SK-N-SH (cell line): ENCODE measurements around the gene SLC22A23. TPM values are rescaled to one million over a fixed set of nuclear protein-coding genes. Genes with fewer than 3 reads are reported as not detected.

Experiments used
- CTCF ChIA-PET: fragments of 300-600, 350-600 bp; formaldehyde crosslinking; extraction: SDS; loops from one replicate; lab custom pipeline; 2021; lab: Yijun Ruan, JAX
- POLR2A ChIA-PET: fragments of 350-600 bp; sonication (Branson Sonifier 250); formaldehyde crosslinking; extraction: SDS; loops from one replicate; lab custom pipeline; 2020; ENCODE audit warnings: antibody characterized with exemption, inconsistent platforms; lab: Yijun Ruan, JAX
- DNase-seq: peaks from one replicate; pipeline ENCODE4 v3.0.0; 2012
- H2AFZ ChIP-seq: fragments of 200-600 bp; sonication (generic); 2 replicates; pipeline ENCODE4 v1.8.1; 2016; ENCODE audit warnings: antibody characterized with exemption, mild to moderate bottlenecking, low read depth
- H3F3A ChIP-seq: fragments of 200-600 bp; sonication (generic); replicated peaks from 2 replicates; pipeline ENCODE3; 2016; ENCODE audit warnings: antibody characterized with exemption, mild to moderate bottlenecking; ENCODE audit not compliant: insufficient read depth
- H3K27ac ChIP-seq, 2 experiments: fragments of 200-500 bp in 1 of 2; fragments of 200-600 bp in 1 of 2; sonication (Bioruptor generic) in 1 of 2; sonication (generic), shearing (Covaris generic) in 1 of 2; 2 replicates each; pipeline versions ENCODE4 v1.5.1 to v1.6.1; 2014 to 2016; ENCODE audit warnings: low read depth in 2 of 2, inconsistent platforms in 1 of 2, low read length in 1 of 2, mild to moderate bottlenecking in 1 of 2, mixed read lengths in 1 of 2
- H3K27me3 ChIP-seq: fragments of 200-600 bp; sonication (generic), shearing (Covaris generic); 2 replicates; pipeline ENCODE4 v1.6.1; 2016; ENCODE audit warnings: mixed run types; ENCODE audit not compliant: insufficient read depth
- H3K36me3 ChIP-seq, 2 experiments: fragments of 200-500 bp in 1 of 2; fragments of 200-600 bp in 1 of 2; sonication (Bioruptor generic) in 1 of 2; sonication (generic) in 1 of 2; replicated peaks in 1 of 2; 2 replicates each; pipeline versions ENCODE3 to v1.5.1; 2014 to 2016; ENCODE audit warnings: low read length in 1 of 2, mild to moderate bottlenecking in 1 of 2; ENCODE audit not compliant: insufficient read depth in 2 of 2, control insufficient read depth in 1 of 2
- H3K4me1 ChIP-seq, 2 experiments: fragments of 200-500 bp in 1 of 2; fragments of 200-600 bp in 1 of 2; sonication (Bioruptor generic) in 1 of 2; sonication (generic), shearing (Covaris generic) in 1 of 2; 2 replicates each; pipeline versions ENCODE4 v1.5.1 to v1.6.1; 2014 to 2016; ENCODE audit warnings: low read depth in 1 of 2, low read length in 1 of 2, mixed run types in 1 of 2; ENCODE audit not compliant: insufficient read depth in 2 of 2, control insufficient read depth in 1 of 2
- H3K4me2 ChIP-seq: fragments of 200-600 bp; sonication (generic), shearing (Covaris generic); 2 replicates; pipeline ENCODE4 v1.6.1; 2017; ENCODE audit warnings: mixed run types
- H3K4me3 ChIP-seq, 2 experiments: fragments of 200-500 bp in 1 of 2; fragments of 200-600 bp in 1 of 2; sonication (Bioruptor generic) in 1 of 2; sonication (generic), shearing (Covaris generic) in 1 of 2; 2 replicates each; pipeline versions ENCODE4 v1.5.1 to v1.8.1; 2014 to 2016; ENCODE audit warnings: low read depth in 2 of 2, inconsistent platforms in 1 of 2, low read length in 1 of 2, mild to moderate bottlenecking in 1 of 2, mixed read lengths in 1 of 2, moderate library complexity in 1 of 2
- H3K79me2 ChIP-seq: fragments of 200-600 bp; sonication (generic); 2 replicates; pipeline ENCODE4 v1.8.1; 2017; ENCODE audit warnings: mild to moderate bottlenecking; ENCODE audit not compliant: insufficient read depth
- H3K9ac ChIP-seq: fragments of 200-600 bp; sonication (generic); 2 replicates; pipeline ENCODE4 v1.6.1; 2017; ENCODE audit warnings: mixed run types
- H3K9me2 ChIP-seq: fragments of 200-600 bp; sonication (generic); 2 replicates; pipeline ENCODE4 v1.6.1; 2017; ENCODE audit warnings: mixed run types
- H3K9me3 ChIP-seq: fragments of 200-600 bp; sonication (generic); 2 replicates; pipeline ENCODE4 v1.6.1; 2017; ENCODE audit warnings: mixed run types, mild to moderate bottlenecking, moderate library complexity
- H4K20me1 ChIP-seq: fragments of 200-600 bp; sonication (generic); 2 replicates; pipeline ENCODE4 v1.6.1; 2017; ENCODE audit warnings: mild to moderate bottlenecking, mixed run types; ENCODE audit not compliant: insufficient read depth
- CHD2 ChIP-seq: fragments of 150-350 bp; IDR thresholded peaks from 2 replicates; pipeline ENCODE4 v1.6.1; 2018; ENCODE audit warnings: low read length; ENCODE audit not compliant: partially characterized antibody
- CTCF ChIP-seq: fragments of 200-600 bp; sonication (generic); IDR thresholded peaks from 2 replicates; pipeline ENCODE4 v1.6.1; 2017; ENCODE audit warnings: antibody characterized with exemption, mild to moderate bottlenecking, moderate library complexity
- EP300 ChIP-seq, 2 experiments: IDR thresholded peaks; 2 replicates each; pipeline versions ENCODE4 v1.4.0 to v1.6.1; 2012; ENCODE audit warnings: borderline replicate concordance in 1 of 2, low read depth in 1 of 2, low read length in 1 of 2
- EZH2phosphoT487 ChIP-seq: fragments of 200-600 bp; sonication (generic); IDR thresholded peaks from 2 replicates; pipeline ENCODE4 v1.6.1; 2017; ENCODE audit warnings: low read depth, mixed run types, mild to moderate bottlenecking, antibody characterized with exemption, moderate library complexity, borderline replicate concordance
- FOSL2 ChIP-seq: IDR thresholded peaks from 2 replicates; pipeline ENCODE4 v1.4.0; 2012; ENCODE audit warnings: low read depth, mild to moderate bottlenecking, moderate library complexity, borderline replicate concordance
- FOXJ3 ChIP-seq: sonication (generic); formaldehyde crosslinking; IDR thresholded peaks from 2 replicates; pipeline ENCODE4 v1.5.1; 2020; ENCODE audit warnings: mild to moderate bottlenecking, missing genetic modification reagents
- FOXM1 ChIP-seq: IDR thresholded peaks from 2 replicates; pipeline ENCODE4 v1.4.0; 2012; ENCODE audit warnings: low read depth, mild to moderate bottlenecking
- JUND ChIP-seq: IDR thresholded peaks from 2 replicates; pipeline ENCODE4 v1.4.0; 2012
- NFIC ChIP-seq: IDR thresholded peaks from 2 replicates; pipeline ENCODE4 v1.4.0; 2012; ENCODE audit warnings: borderline replicate concordance
- NRF1 ChIP-seq: IDR thresholded peaks from 2 replicates; pipeline ENCODE4 v1.6.1; 2012; ENCODE audit warnings: low read depth, mild to moderate bottlenecking, low read length
- RAD21 ChIP-seq: IDR thresholded peaks from 2 replicates; pipeline ENCODE4 v1.6.1; 2012; ENCODE audit warnings: mild to moderate bottlenecking, low read length
- TCF12 ChIP-seq: IDR thresholded peaks from 2 replicates; pipeline ENCODE4 v1.4.0; 2012
- USF1 ChIP-seq: IDR thresholded peaks from 2 replicates; pipeline ENCODE4 v1.4.0; 2012; ENCODE audit warnings: low read depth, borderline replicate concordance
- YY1 ChIP-seq: IDR thresholded peaks from 2 replicates; pipeline ENCODE4 v1.4.0; 2012; ENCODE audit warnings: low read depth, mild to moderate bottlenecking
- WGBS: methylation state at CpG from one replicate; pipeline ENCODE4 v1.1.6; 2017; ENCODE audit warnings: low lambda C conversion rate; 5-methylcytosine and 5-hydroxymethylcytosine counted together
- polyA plus RNA-seq, 3 experiments: library from polyadenylated mRNA; depleted of rRNA; stranded (reverse); fragments of >200 nt; gene quantifications; 2 replicates each; pipeline ENCODE4 v1.2.3, GENCODE V29; 2012
- TF ChIP-seq, protein P1 (sequence below): fragments of 150-350 bp; IDR thresholded peaks from 2 replicates; pipeline ENCODE4 v1.6.1; 2017; ENCODE audit warnings: antibody characterized with exemption, low read length, low read depth, borderline replicate concordance
- TF ChIP-seq, protein P2 (sequence below): IDR thresholded peaks from 2 replicates; pipeline ENCODE4 v1.6.1; 2012; ENCODE audit warnings: mild to moderate bottlenecking, low read depth, low read length, moderate library complexity
- TF ChIP-seq, protein P3 (sequence below): IDR thresholded peaks from 2 replicates; pipeline ENCODE4 v1.4.0; 2012; ENCODE audit warnings: low read depth

The SLC22A23 gene
- polyA plus RNA-seq, 1 of the 3 experiments (the other 2 are of a cell fraction) = not detected

- H3K9me2 ChIP-seq = no peaks in the 10 kb centered on the region
- 51% methylated on average over 8 of the region's 10 CpGs for WGBS
- H3K4me1 ChIP-seq = peaks cover 0 to 7% of the 10 kb centered on the region in 2 experiments; a peak in 1 of 4 replicates
- no peak for DNase-seq
- H3F3A ChIP-seq = peaks cover 6% of the 10 kb centered on the region
- H3K9me3 ChIP-seq = no peaks in the 10 kb centered on the region
- POLR2A ChIA-PET = no interaction called here
- H3K9ac ChIP-seq = no peak overlapping the region
- H3K36me3 ChIP-seq = no peaks in the 10 kb centered on the region
- H3K4me3 ChIP-seq = no peak overlapping the region
- no peak overlapping the region for H2AFZ ChIP-seq
- peaks cover 54% of the 10 kb centered on the region for H3K27me3 ChIP-seq
- no peaks in the 10 kb centered on the region for H4K20me1 ChIP-seq
- no peaks in the 10 kb centered on the region for H3K79me2 ChIP-seq
- H3K27ac ChIP-seq = no peak overlapping the region
- TF ChIP-seq YY1 (no peak), CHD2 (no peak), JUND (no peak), RAD21 (no peak), USF1 (no peak)
- TF ChIP-seq, protein P1, sequence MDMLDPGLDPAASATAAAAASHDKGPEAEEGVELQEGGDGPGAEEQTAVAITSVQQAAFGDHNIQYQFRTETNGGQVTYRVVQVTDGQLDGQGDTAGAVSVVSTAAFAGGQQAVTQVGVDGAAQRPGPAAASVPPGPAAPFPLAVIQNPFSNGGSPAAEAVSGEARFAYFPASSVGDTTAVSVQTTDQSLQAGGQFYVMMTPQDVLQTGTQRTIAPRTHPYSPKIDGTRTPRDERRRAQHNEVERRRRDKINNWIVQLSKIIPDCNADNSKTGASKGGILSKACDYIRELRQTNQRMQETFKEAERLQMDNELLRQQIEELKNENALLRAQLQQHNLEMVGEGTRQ = no peak
- H3K4me2 ChIP-seq = no peak overlapping the region
- CTCF ChIA-PET = interaction anchor here (0.6 to 1.8 kb wide), 3 partner anchors 23 to 429 kb away, joined by 3 to 5 read pairs (median 4); no protein-coding TSS in a partner anchor
These were observed 137.1 kb downstream of the SLC22A23 start for GRCh38 chr6:3319610-3320200.

GRCh38 chr6:3318821-3319540, 137.9 kb downstream of the SLC22A23 start:
- DNase-seq = no peak
- Histone ChIP-seq H3K9ac (no peak overlapping the region), H3K4me3 (no peak overlapping the region), H3K9me3 (no peaks in the 10 kb centered on the region), H2AFZ (no peak overlapping the region), H3K9me2 (no peaks in the 10 kb centered on the region), H3K4me1 (0 out of 4 replicates have a peak, but pooled peaks cover 0 to 2% of the 10 kb centered on the region in 2 experiments), H3F3A (no peaks in the 10 kb centered on the region), H4K20me1 (no peaks in the 10 kb centered on the region), H3K79me2 (no peaks in the 10 kb centered on the region), H3K4me2 (no peak overlapping the region), H3K27me3 (peaks cover 62% of the 10 kb centered on the region), H3K27ac (no peak overlapping the region), H3K36me3 (no peaks in the 10 kb centered on the region)
- POLR2A ChIA-PET = no interaction called here
- TF ChIP-seq NRF1 (no peak), FOXJ3 (no peak), NFIC (no peak), FOSL2 (no peak), FOXM1 (no peak), EP300 (IDR thresholded peaks at IDR 0.05; ENCODE audit: borderline replicate concordance in 1 of 2, low read depth in 1 of 2, low read length in 1 of 2) (no peak), CTCF (no peak), TCF12 (no peak), EZH2phosphoT487 (no peak)
- TF ChIP-seq, protein P2, sequence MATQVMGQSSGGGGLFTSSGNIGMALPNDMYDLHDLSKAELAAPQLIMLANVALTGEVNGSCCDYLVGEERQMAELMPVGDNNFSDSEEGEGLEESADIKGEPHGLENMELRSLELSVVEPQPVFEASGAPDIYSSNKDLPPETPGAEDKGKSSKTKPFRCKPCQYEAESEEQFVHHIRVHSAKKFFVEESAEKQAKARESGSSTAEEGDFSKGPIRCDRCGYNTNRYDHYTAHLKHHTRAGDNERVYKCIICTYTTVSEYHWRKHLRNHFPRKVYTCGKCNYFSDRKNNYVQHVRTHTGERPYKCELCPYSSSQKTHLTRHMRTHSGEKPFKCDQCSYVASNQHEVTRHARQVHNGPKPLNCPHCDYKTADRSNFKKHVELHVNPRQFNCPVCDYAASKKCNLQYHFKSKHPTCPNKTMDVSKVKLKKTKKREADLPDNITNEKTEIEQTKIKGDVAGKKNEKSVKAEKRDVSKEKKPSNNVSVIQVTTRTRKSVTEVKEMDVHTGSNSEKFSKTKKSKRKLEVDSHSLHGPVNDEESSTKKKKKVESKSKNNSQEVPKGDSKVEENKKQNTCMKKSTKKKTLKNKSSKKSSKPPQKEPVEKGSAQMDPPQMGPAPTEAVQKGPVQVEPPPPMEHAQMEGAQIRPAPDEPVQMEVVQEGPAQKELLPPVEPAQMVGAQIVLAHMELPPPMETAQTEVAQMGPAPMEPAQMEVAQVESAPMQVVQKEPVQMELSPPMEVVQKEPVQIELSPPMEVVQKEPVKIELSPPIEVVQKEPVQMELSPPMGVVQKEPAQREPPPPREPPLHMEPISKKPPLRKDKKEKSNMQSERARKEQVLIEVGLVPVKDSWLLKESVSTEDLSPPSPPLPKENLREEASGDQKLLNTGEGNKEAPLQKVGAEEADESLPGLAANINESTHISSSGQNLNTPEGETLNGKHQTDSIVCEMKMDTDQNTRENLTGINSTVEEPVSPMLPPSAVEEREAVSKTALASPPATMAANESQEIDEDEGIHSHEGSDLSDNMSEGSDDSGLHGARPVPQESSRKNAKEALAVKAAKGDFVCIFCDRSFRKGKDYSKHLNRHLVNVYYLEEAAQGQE = no peak
- TF ChIP-seq, protein P3, sequence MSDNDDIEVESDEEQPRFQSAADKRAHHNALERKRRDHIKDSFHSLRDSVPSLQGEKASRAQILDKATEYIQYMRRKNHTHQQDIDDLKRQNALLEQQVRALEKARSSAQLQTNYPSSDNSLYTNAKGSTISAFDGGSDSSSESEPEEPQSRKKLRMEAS = no peak
- CTCF ChIA-PET = interaction anchor here (1.7 kb wide), 1 partner anchor 39 kb away, joined by 5 read pairs; no protein-coding TSS in a partner anchor
- 60% methylated on average over 12 of the region's 13 CpGs for WGBS
